HEK293 (cell line): ENCODE data around the gene ATP10A.

Experiments used
- CTCF ChIA-PET: fragments of 350-600 bp; formaldehyde crosslinking; extraction: SDS; loops from one replicate; lab custom pipeline; 2021; ENCODE audit warnings: antibody characterized with exemption; lab: Yijun Ruan, JAX
- POLR2A ChIA-PET: fragments of 300-600 bp; formaldehyde crosslinking; extraction: SDS; loops from one replicate; lab custom pipeline; 2020; ENCODE audit warnings: antibody characterized with exemption, inconsistent platforms; lab: Yijun Ruan, JAX
- H3K27ac ChIP-seq: fragments of 200-500 bp; sonication (Bioruptor generic); 2 replicates; pipeline ENCODE4 v1.5.1; 2014; ENCODE audit warnings: low read depth, low read length, control low read depth, inconsistent platforms; ENCODE audit errors: extremely low read depth
- H3K36me3 ChIP-seq, 2 experiments: fragments of 200-500 bp in 1 of 2; sonication (Bioruptor generic) in 1 of 2; 1 replicate in 1 of 2; 2 replicates in 1 of 2; pipeline ENCODE4 v1.5.1; 2014 to 2017; ENCODE audit warnings: inconsistent platforms in 2 of 2, low read length in 2 of 2; ENCODE audit not compliant: control insufficient read depth in 2 of 2, insufficient read depth in 1 of 2
- H3K4me1 ChIP-seq: fragments of 200-500 bp; sonication (Bioruptor generic); 2 replicates; pipeline ENCODE4 v1.5.1; 2014; ENCODE audit warnings: mild to moderate bottlenecking, low read length, inconsistent platforms; ENCODE audit not compliant: control insufficient read depth, insufficient read depth
- H3K4me3 ChIP-seq: 2 replicates; pipeline ENCODE4 v1.5.1; 2011; ENCODE audit warnings: low read depth, mild to moderate bottlenecking, control low read depth, low read length, moderate library complexity
- H3K9me3 ChIP-seq: fragments of 200-500 bp; sonication (Bioruptor generic); 2 replicates; pipeline ENCODE4 v1.5.1; 2014; ENCODE audit warnings: low read depth, low read length, inconsistent platforms; ENCODE audit not compliant: control insufficient read depth, insufficient read depth
- CTCF ChIP-seq: fragments of 450-650 bp; formaldehyde crosslinking; IDR thresholded peaks from 2 replicates; pipeline ENCODE4 v1.5.1; 2016; ENCODE audit warnings: missing biosample characterization, missing genetic modification characterization
- HIC1 ChIP-seq: fragments of 450-650 bp; formaldehyde crosslinking; IDR thresholded peaks from 2 replicates; pipeline ENCODE4 v1.5.1; 2016; ENCODE audit warnings: missing biosample characterization, missing genetic modification characterization
- KLF1 ChIP-seq: fragments of 450-650 bp; formaldehyde crosslinking; IDR thresholded peaks from 2 replicates; pipeline ENCODE4 v1.5.1; 2016; ENCODE audit warnings: missing biosample characterization, missing genetic modification characterization
- KLF10 ChIP-seq: fragments of 450-650 bp; IDR thresholded peaks from 2 replicates; pipeline ENCODE4 v1.5.1; 2018; ENCODE audit warnings: missing biosample characterization, mild to moderate bottlenecking, missing genetic modification characterization
- OVOL3 ChIP-seq: fragments of 450-650 bp; formaldehyde crosslinking; IDR thresholded peaks from 2 replicates; pipeline ENCODE4 v1.5.1; 2016; ENCODE audit warnings: missing biosample characterization, missing genetic modification characterization
- PATZ1 ChIP-seq: fragments of 450-650 bp; formaldehyde crosslinking; IDR thresholded peaks from 2 replicates; pipeline ENCODE4 v1.5.1; 2016; ENCODE audit warnings: missing biosample characterization, missing genetic modification characterization
- SALL2 ChIP-seq: fragments of 450-650 bp; formaldehyde crosslinking; IDR thresholded peaks from 2 replicates; pipeline ENCODE4 v1.5.0; 2017; ENCODE audit warnings: missing biosample characterization, mild to moderate bottlenecking, missing genetic modification characterization, borderline replicate concordance
- ZBTB10 ChIP-seq: fragments of 450-650 bp; formaldehyde crosslinking; IDR thresholded peaks from 2 replicates; pipeline ENCODE4 v1.5.1; 2016; ENCODE audit warnings: missing biosample characterization, missing genetic modification characterization
- ZNF133 ChIP-seq: fragments of 450-650 bp; formaldehyde crosslinking; IDR thresholded peaks from 2 replicates; pipeline ENCODE4 v1.5.1; 2016; ENCODE audit warnings: missing biosample characterization, missing genetic modification characterization
- ZNF155 ChIP-seq: fragments of 450-650 bp; formaldehyde crosslinking; IDR thresholded peaks from 2 replicates; pipeline ENCODE4 v1.5.1; 2016; ENCODE audit warnings: missing biosample characterization, missing genetic modification characterization
- ZNF16 ChIP-seq: fragments of 450-650 bp; formaldehyde crosslinking; IDR thresholded peaks from 2 replicates; pipeline ENCODE4 v1.5.1; 2016; ENCODE audit warnings: low read depth, missing biosample characterization, missing genetic modification characterization
- ZNF18 ChIP-seq: fragments of 450-650 bp; formaldehyde crosslinking; IDR thresholded peaks from 2 replicates; pipeline ENCODE4 v1.5.1; 2016; ENCODE audit warnings: missing biosample characterization, missing genetic modification characterization
- ZNF501 ChIP-seq: fragments of 450-650 bp; formaldehyde crosslinking; IDR thresholded peaks from 2 replicates; pipeline ENCODE4 v1.5.1; 2016; ENCODE audit warnings: missing biosample characterization, missing genetic modification characterization
- ZNF621 ChIP-seq: fragments of 450-650 bp; formaldehyde crosslinking; IDR thresholded peaks from 2 replicates; pipeline ENCODE4 v1.5.1; 2017; ENCODE audit warnings: missing biosample characterization, missing genetic modification characterization
- ZSCAN5A ChIP-seq: fragments of 450-650 bp; formaldehyde crosslinking; IDR thresholded peaks from 2 replicates; pipeline ENCODE4 v1.5.1; 2016; ENCODE audit warnings: missing biosample characterization, missing genetic modification characterization

The ATP10A gene

GRCh38 chr15:25844981-25845680 is 18.0 kb downstream of the ATP10A start:
- H3K9me3 ChIP-seq, result no peaks in the 10 kb centered on the region
- H3K27ac ChIP-seq, result no peak overlapping the region
- POLR2A ChIA-PET, result no interaction called here
- H3K36me3 ChIP-seq, result no peaks in the 10 kb centered on the region
- no peak overlapping the region for H3K4me3 ChIP-seq
- peaks cover 14% of the 10 kb centered on the region for H3K4me1 ChIP-seq
- CTCF ChIA-PET, result no interaction called here
- TF ChIP-seq ZBTB10 (tag by site-specific recombination), result no peak
- TF ChIP-seq ZNF621 (tag by site-specific recombination), result no peak
- TF ChIP-seq, all 188 proteins: peak for 0

GRCh38 chr15:25844542-25844941 is 18.6 kb downstream of the ATP10A start:
- Histone ChIP-seq H3K9me3 (no peaks in the 10 kb centered on the region), H3K4me1 (peaks cover 8% of the 10 kb centered on the region), H3K36me3 (no peaks in the 10 kb centered on the region), H3K27ac (no peak overlapping the region), H3K4me3 (no peak overlapping the region)
- POLR2A ChIA-PET, result no interaction called here
- CTCF ChIA-PET, result no interaction called here
- TF ChIP-seq ZNF155 (tag by site-specific recombination) (no peak), KLF1 (tag by site-specific recombination) (no peak), ZNF18 (tag by site-specific recombination) (no peak), ZNF16 (tag by site-specific recombination) (no peak), ZSCAN5A (no peak), PATZ1 (tag by site-specific recombination) (no peak), CTCF (tag by site-specific recombination) (no peak), OVOL3 (tag by site-specific recombination) (no peak), ZNF133 (tag by site-specific recombination) (no peak), SALL2 (no peak), HIC1 (no peak), KLF10 (tag by site-specific recombination) (no peak), ZNF501 (tag by site-specific recombination) (no peak)
